ENCODE data around the gene NTRK2. TPM values are rescaled to one million over a fixed set of nuclear protein-coding genes. Genes with fewer than 3 reads are reported as not detected.

Gene NTRK2
- total RNA-seq, 1 experiment from 2014 or later: not detected

GRCh38 chr9:84773022-84773421 lies 103.5 kb downstream of the NTRK2 start:
- Histone ChIP-seq H3K36me3 (ENCODE audit: control insufficient read depth in 1 of 2, insufficient read depth in 2 of 2, low read length in 2 of 2) (no peaks in the 10 kb centered on the region), H3K4me3 (replicated peaks in 1 of 2; ENCODE audit: low read depth in 1 of 2, low read length in 2 of 2) (no peak overlapping the region), H4K20me1 (ENCODE audit: insufficient read depth) (no peaks in the 10 kb centered on the region), H3K27ac (ENCODE audit: low read depth, low read length) (no peak overlapping the region), H2AFZ (ENCODE audit: low read depth, low read length, poor library complexity, severe bottlenecking) (no peak overlapping the region), H3K9me2 (ENCODE audit: insufficient read depth) (no peaks in the 10 kb centered on the region), H3K9ac (ENCODE audit: low read length) (no peak overlapping the region), H3K9me3 (ENCODE audit: control insufficient read depth in 1 of 2, insufficient read depth in 1 of 2, low read depth in 1 of 2, low read length in 2 of 2) (no peaks in the 10 kb centered on the region), H3K79me2 (ENCODE audit: insufficient read depth, low read length) (no peaks in the 10 kb centered on the region), H3K4me2 (ENCODE audit: low read length) (no peak overlapping the region), H3K4me1 (ENCODE audit: control insufficient read depth in 1 of 2, insufficient read depth in 2 of 2, low read length in 2 of 2) (no peaks in the 10 kb centered on the region), H3K27me3 (ENCODE audit: insufficient read depth, low read length) (peaks cover 6% of the 10 kb centered on the region)
- ATAC-seq: no peak
- BruUV-seq (replicated peaks): no TSS peak
- TF ChIP-seq CBX3 (IDR thresholded peaks at IDR 0.05; ENCODE audit: low read depth): no peak
- TF ChIP-seq CEBPB (IDR thresholded peaks at IDR 0.05; ENCODE audit: low read depth): no peak
- TF ChIP-seq TCF7L2 (IDR thresholded peaks at IDR 0.05; ENCODE audit: borderline replicate concordance, extremely low read depth, insufficient read depth, insufficient read length): no peak
- no peak for TF ChIP-seq EGR1 (IDR thresholded peaks at IDR 0.05; ENCODE audit: low read depth)
- no peak for TF ChIP-seq SIN3A (IDR thresholded peaks at IDR 0.05; ENCODE audit: low read depth)
- no peak for TF ChIP-seq CTCF (IDR thresholded peaks at IDR 0.05 in 2 of 3, conservative IDR thresholded peaks at IDR 0.05 in 1 of 3; ENCODE audit: borderline replicate concordance in 1 of 3, insufficient read depth in 1 of 3, low read depth in 2 of 3, low read length in 2 of 3)
- no peak for TF ChIP-seq POLR2A (IDR thresholded peaks at IDR 0.05; ENCODE audit: borderline replicate concordance, extremely low read depth, insufficient read depth, insufficient read length)
- no peak for TF ChIP-seq ZNF274 (IDR thresholded peaks at IDR 0.05; ENCODE audit: low read depth, low read length)
- TF ChIP-seq RAD21 (IDR thresholded peaks at IDR 0.05; ENCODE audit: low read depth): no peak
- no peak for TF ChIP-seq FOSL1 (IDR thresholded peaks at IDR 0.05; ENCODE audit: low read depth)
- no peak for TF ChIP-seq MAX (IDR thresholded peaks at IDR 0.05)
- no peak for TF ChIP-seq SP1 (IDR thresholded peaks at IDR 0.05; ENCODE audit: low read depth)
- TF ChIP-seq EZH2 (IDR thresholded peaks at IDR 0.05): no peak
- TF ChIP-seq YY1 (IDR thresholded peaks at IDR 0.05; ENCODE audit: extremely low read depth, insufficient replicate concordance, low read depth, low read length): no peak
- TF ChIP-seq SRF (IDR thresholded peaks at IDR 0.05; ENCODE audit: low read depth): no peak
- TF ChIP-seq ELF1 (IDR thresholded peaks at IDR 0.05; ENCODE audit: borderline replicate concordance, low read depth): no peak
- no peak for TF ChIP-seq JUND (IDR thresholded peaks at IDR 0.05)
- no peak for TF ChIP-seq ZBTB33 (IDR thresholded peaks at IDR 0.05; ENCODE audit: extremely low read depth, insufficient replicate concordance, low read length)
- no peak for TF ChIP-seq POLR2AphosphoS5 (IDR thresholded peaks at IDR 0.05; ENCODE audit: low read depth, low read length)
- RAD21 ChIA-PET (ENCODE audit: low non-redundant PET in 1 of 2, low total read pairs in 2 of 2, uncharacterized antibody in 2 of 2, unreplicated experiment in 2 of 2): no interaction called here
- intact Hi-C loops (cut with micrococcal nuclease): no loop called here
- CTCF ChIA-PET: no interaction called here
- POLR2A ChIA-PET: no interaction called here
- DNase-seq (ENCODE audit: low read depth, low spot score): no peak

All from HCT116 (cell line).